WTC11 (cell line): ENCODE results near the gene ZNF740.

Experiments
- CTCF ChIP-seq: fragments of 200-600 bp; IDR thresholded peaks from 2 replicates; pipeline ENCODE4 v1.8.0; 2022; ENCODE audit warnings: antibody characterized with exemption
- PREB ChIP-seq: sonication (generic); formaldehyde crosslinking; IDR thresholded peaks from 2 replicates; pipeline ENCODE4 v1.8.1; 2022; ENCODE audit warnings: mild to moderate bottlenecking, missing genetic modification reagents, moderate library complexity, borderline replicate concordance
- SOX15 ChIP-seq: fragments of 250-450 bp; sonication (Bioruptor Pico); IDR thresholded peaks from 2 replicates; pipeline ENCODE4 v1.9.0; 2021; ENCODE audit warnings: mild to moderate bottlenecking
- ZNF138 ChIP-seq: sonication (generic); formaldehyde crosslinking; conservative IDR thresholded peaks from 2 replicates; pipeline ENCODE4 v1.8.1; 2022; ENCODE audit warnings: mild to moderate bottlenecking, moderate library complexity, missing genetic modification reagents
- ZNF317 ChIP-seq: sonication (generic); formaldehyde crosslinking; IDR thresholded peaks from 2 replicates; pipeline ENCODE4 v1.8.1; 2023; ENCODE audit warnings: low read depth, mild to moderate bottlenecking, moderate library complexity, missing genetic modification reagents, borderline replicate concordance
- ZNF512 ChIP-seq: sonication (generic); formaldehyde crosslinking; IDR thresholded peaks from 2 replicates; pipeline ENCODE4 v1.8.1; 2022; ENCODE audit warnings: missing genetic modification reagents, borderline replicate concordance

- TF ChIP-seq ZNF317 (CRISPR knock-in tag) (no peak), CTCF (no peak), ZNF138 (CRISPR knock-in tag) (no peak), PREB (CRISPR knock-in tag) (no peak), SOX15 (CRISPR knock-in tag) (no peak), ZNF512 (CRISPR knock-in tag) (no peak)
Measured at GRCh38 chr12:53172352-53172751, 8.2 kb upstream of the ZNF740 start.
